HepG2 (cell line): Measurements from ENCODE around the gene UBE2O. TPM values are rescaled to one million over a fixed set of nuclear protein-coding genes. Genes with fewer than 3 reads are reported as not detected.
A peak's percentile ranks its signal among the peaks of the same experiment; 100 is the strongest.

Experiments used
- BATF2 ChIP-seq: sonication (generic); formaldehyde crosslinking; IDR thresholded peaks from 2 replicates; pipeline ENCODE4 v1.8.0; 2022; ENCODE audit warnings: mild to moderate bottlenecking, missing genetic modification reagents, moderate library complexity
- CEBPZ ChIP-seq: IDR thresholded peaks from 2 replicates; pipeline ENCODE4 v1.6.1; 2012; ENCODE audit warnings: low read length, improper control_type of control experiment
- EEA1 ChIP-seq: sonication (generic); formaldehyde crosslinking; IDR thresholded peaks from 2 replicates; pipeline ENCODE4 v1.5.1; 2020; ENCODE audit warnings: mild to moderate bottlenecking, missing genetic modification reagents, borderline replicate concordance
- EP300 ChIP-seq, 3 experiments: sonication (generic) in 1 of 3; formaldehyde crosslinking in 1 of 3; IDR thresholded peaks; 2 replicates each; pipeline versions ENCODE4 v1.5.1 to v1.6.1; 2011 to 2020; ENCODE audit warnings: low read depth in 2 of 3, low read length in 2 of 3, borderline replicate concordance in 1 of 3, improper control_type of control experiment in 1 of 3, mild to moderate bottlenecking in 1 of 3, missing genetic modification reagents in 1 of 3, moderate library complexity in 1 of 3
- GATA4 ChIP-seq: sonication (generic); IDR thresholded peaks from 2 replicates; pipeline ENCODE4 v1.6.1; 2016; ENCODE audit warnings: antibody characterized with exemption, low read depth, borderline replicate concordance
- GPN1 ChIP-seq: sonication (generic); formaldehyde crosslinking; IDR thresholded peaks from 2 replicates; pipeline ENCODE4 v1.5.1; 2020; ENCODE audit warnings: missing genetic modification reagents, borderline replicate concordance
- ISL2 ChIP-seq: sonication (generic); formaldehyde crosslinking; IDR thresholded peaks from 2 replicates; pipeline ENCODE4 v1.5.0; 2020; ENCODE audit warnings: missing genetic modification reagents
- JUN ChIP-seq: sonication (generic); formaldehyde crosslinking; IDR thresholded peaks from 2 replicates; pipeline ENCODE4 v1.4.0; 2020; ENCODE audit warnings: mild to moderate bottlenecking, missing genetic modification reagents
- KDM4B ChIP-seq: sonication (generic); formaldehyde crosslinking; IDR thresholded peaks from 2 replicates; pipeline ENCODE4 v1.4.0; 2020; ENCODE audit warnings: missing genetic modification reagents
- KDM5A ChIP-seq: fragments of 200-600 bp; sonication (generic); IDR thresholded peaks from 2 replicates; pipeline ENCODE4 v1.7.0; 2018; ENCODE audit warnings: antibody characterized with exemption, mild to moderate bottlenecking, low read length, borderline replicate concordance
- KMT2A ChIP-seq: sonication (generic); formaldehyde crosslinking; IDR thresholded peaks from 2 replicates; pipeline ENCODE4 v1.4.0; 2020; ENCODE audit warnings: missing genetic modification reagents
- NCOA5 ChIP-seq: sonication (generic); formaldehyde crosslinking; IDR thresholded peaks from 2 replicates; pipeline ENCODE4 v1.4.0; 2020; ENCODE audit warnings: missing genetic modification reagents
- NFKBIZ ChIP-seq: IDR thresholded peaks from 2 replicates; pipeline ENCODE4 v1.6.1; 2018; ENCODE audit warnings: missing genetic modification reagents, missing compliant biosample characterization
- PATZ1 ChIP-seq: sonication (generic); formaldehyde crosslinking; IDR thresholded peaks from 2 replicates; pipeline ENCODE4 v1.4.0; 2020; ENCODE audit warnings: missing genetic modification reagents
- POLR2G ChIP-seq: fragments of 200-400 bp; formaldehyde crosslinking; IDR thresholded peaks from 2 replicates; pipeline ENCODE4 v1.6.1; 2018; ENCODE audit warnings: mild to moderate bottlenecking, low read depth, low read length, moderate library complexity
- PTBP1 ChIP-seq: fragments of 200-400 bp; formaldehyde crosslinking; IDR thresholded peaks from 2 replicates; pipeline ENCODE4 v1.6.1; 2018; ENCODE audit warnings: low read length, low read depth; ENCODE audit not compliant: poor library complexity, severe bottlenecking
- ZC3H4 ChIP-seq: sonication (generic); formaldehyde crosslinking; IDR thresholded peaks from 2 replicates; pipeline ENCODE4 v1.4.0; 2020; ENCODE audit warnings: missing genetic modification reagents, borderline replicate concordance
- ZFP37 ChIP-seq: sonication (generic); formaldehyde crosslinking; IDR thresholded peaks from 2 replicates; pipeline ENCODE4 v1.4.0; 2020; ENCODE audit warnings: missing genetic modification reagents, borderline replicate concordance
- ZFYVE20 ChIP-seq: sonication (generic); formaldehyde crosslinking; IDR thresholded peaks from 2 replicates; pipeline ENCODE4 v1.8.0; 2023; ENCODE audit warnings: low read depth, mild to moderate bottlenecking, moderate library complexity, missing genetic modification reagents, borderline replicate concordance
- ZNF317 ChIP-seq: sonication (generic); formaldehyde crosslinking; IDR thresholded peaks from 2 replicates; pipeline ENCODE4 v1.5.0; 2020; ENCODE audit warnings: mild to moderate bottlenecking, missing genetic modification reagents
- ZNF800 ChIP-seq: sonication (generic); formaldehyde crosslinking; IDR thresholded peaks from 2 replicates; pipeline ENCODE4 v1.4.0; 2020; ENCODE audit warnings: missing genetic modification reagents
- polyA plus RNA-seq, 8 experiments: library from polyadenylated mRNA; depleted of rRNA in 3 of 8; stranded (reverse) in 7 of 8; unstranded in 1 of 8; fragments of >200 nt; fragmentation: Illumina TruSeq in 4 of 8; extraction: Trizol in 4 of 8; gene quantifications; 2 replicates each; pipeline versions ENCODE4 v1.2.1 to v1.2.3, GENCODE V29; 2011 to 2016; ENCODE audit warnings: low read depth in 4 of 8, missing spikeins in 1 of 8, mixed read lengths in 1 of 8; ENCODE audit not compliant: insufficient read depth in 1 of 8
- total RNA-seq, 5 experiments: library from RNA; depleted of rRNA; stranded (reverse); fragments of >200 nt; fragmentation: Illumina TruSeq; extraction: Trizol; gene quantifications; 2 replicates each; pipeline ENCODE4 v1.2.3, GENCODE V29; 2016; ENCODE audit warnings: low read depth in 1 of 5

Gene UBE2O
- total and polyA plus RNA-seq, 2 of the 13 experiments (the other 11 are each of a cell fraction or from before 2014, with no cell fraction given) = 21.5 to 23.5 TPM

GRCh38 chr17:76383546-76384221 is 69.3 kb downstream of the UBE2O start (continued):
- TF ChIP-seq ZC3H4 (CRISPR knock-in tag) (peak; percentile 99), CEBPZ (no peak), ZFP37 (CRISPR knock-in tag) (0 out of 2 replicates have a peak, but pooled peaks have one; percentile 20), PATZ1 (CRISPR knock-in tag) (peak; percentile 91), JUN (CRISPR knock-in tag) (no peak), GATA4 (0 out of 2 replicates have a peak, but pooled peaks have one; percentile 30), EEA1 (CRISPR knock-in tag) (0 out of 2 replicates have a peak, but pooled peaks have one; percentile 1), ZNF317 (CRISPR knock-in tag) (peak; percentile 64; the same call in 1 of the 2 replicates), GPN1 (CRISPR knock-in tag) (no peak), PTBP1 (peak; percentile 44), KDM5A (no peak), ISL2 (peak; percentile 3; the same call in 1 of the 2 replicates), BATF2 (CRISPR knock-in tag) (no peak), ZNF800 (peak; percentile 3; the same call in 1 of the 2 replicates), KDM4B (CRISPR knock-in tag) (0 out of 2 replicates have a peak, but pooled peaks have one; percentile 21), ZFYVE20 (CRISPR knock-in tag) (no peak; the same call in 1 of the 2 replicates), KMT2A (CRISPR knock-in tag) (no peak), NCOA5 (CRISPR knock-in tag) (no peak; the same call in 1 of the 2 replicates), NFKBIZ (peak; percentile 48; the same call in 1 of the 2 replicates), EP300 (IDR thresholded peaks at IDR 0.05; ENCODE audit: low read depth in 2 of 2, low read length in 2 of 2) (no peak; a peak in 1 of 4 replicates), EP300 (CRISPR knock-in tag; IDR thresholded peaks at IDR 0.05; ENCODE audit: borderline replicate concordance) (0 out of 2 replicates have a peak, but pooled peaks have one; percentile 38), POLR2G (peak; percentile 63)
